ENCODE measurements around the gene CARS1.

The CARS1 gene

GRCh38 chr11:3001496-3001895 is 55.7 kb downstream of the CARS1 start:
- no peaks in the 10 kb centered on the region for H3K27me3 ChIP-seq (ENCODE audit: insufficient read depth, insufficient read length)
- DNase-seq (ENCODE audit: low read depth, low spot score), result no peak
- H3K9ac ChIP-seq (ENCODE audit: insufficient read length, low read depth), result no peak overlapping the region
- TF ChIP-seq ZNF274 (IDR thresholded peaks at IDR 0.05; ENCODE audit: low read depth, low read length) (no peak), SUZ12 (IDR thresholded peaks at IDR 0.05; ENCODE audit: extremely low read depth, insufficient read depth, insufficient read length) (no peak), YY1 (IDR thresholded peaks at IDR 0.05; ENCODE audit: insufficient read depth, insufficient read length) (no peak)
- peaks cover 11% of the 10 kb centered on the region for H3K4me1 ChIP-seq (ENCODE audit: insufficient read depth, insufficient read length)
- peaks cover 3% of the 10 kb centered on the region; the same call in 1 of the 2 replicates for H3K9me3 ChIP-seq (ENCODE audit: insufficient read depth, low read length)
- H3K4me3 ChIP-seq (ENCODE audit: insufficient read length, low read depth), result no peak overlapping the region
- H3K36me3 ChIP-seq (ENCODE audit: insufficient read depth, insufficient read length, low read length), result peaks cover 69% of the 10 kb centered on the region

- Histone ChIP-seq H3K4me1 (ENCODE audit: insufficient read depth, insufficient read length) (peaks cover 11% of the 10 kb centered on the region), H3K9me3 (ENCODE audit: insufficient read depth, low read length) (peaks cover 3% of the 10 kb centered on the region; the same call in 1 of the 2 replicates), H3K36me3 (ENCODE audit: insufficient read depth, insufficient read length, low read length) (peaks cover 57% of the 10 kb centered on the region), H3K4me3 (ENCODE audit: insufficient read length, low read depth) (no peak overlapping the region), H3K9ac (ENCODE audit: insufficient read length, low read depth) (no peak overlapping the region), H3K27me3 (ENCODE audit: insufficient read depth, insufficient read length) (no peaks in the 10 kb centered on the region)
- TF ChIP-seq YY1 (IDR thresholded peaks at IDR 0.05; ENCODE audit: insufficient read depth, insufficient read length) (no peak), ZNF274 (IDR thresholded peaks at IDR 0.05; ENCODE audit: low read depth, low read length) (no peak), SUZ12 (IDR thresholded peaks at IDR 0.05; ENCODE audit: extremely low read depth, insufficient read depth, insufficient read length) (no peak)
- DNase-seq (ENCODE audit: low read depth, low spot score), result no peak
Measured at GRCh38 chr11:3000032-3000961, 56.9 kb downstream of the CARS1 start.

- Histone ChIP-seq H3K4me1 (ENCODE audit: insufficient read depth, insufficient read length) (peaks cover 11% of the 10 kb centered on the region), H3K9ac (ENCODE audit: insufficient read length, low read depth) (no peak overlapping the region), H3K9me3 (ENCODE audit: insufficient read depth, low read length) (peaks cover 3% of the 10 kb centered on the region; the same call in 1 of the 2 replicates), H3K27me3 (ENCODE audit: insufficient read depth, insufficient read length) (no peaks in the 10 kb centered on the region), H3K36me3 (ENCODE audit: insufficient read depth, insufficient read length, low read length) (peaks cover 53% of the 10 kb centered on the region), H3K4me3 (ENCODE audit: insufficient read length, low read depth) (no peak overlapping the region)
- TF ChIP-seq ZNF274 (IDR thresholded peaks at IDR 0.05; ENCODE audit: low read depth, low read length) (no peak), SUZ12 (IDR thresholded peaks at IDR 0.05; ENCODE audit: extremely low read depth, insufficient read depth, insufficient read length) (no peak), YY1 (IDR thresholded peaks at IDR 0.05; ENCODE audit: insufficient read depth, insufficient read length) (no peak)
- DNase-seq (ENCODE audit: low read depth, low spot score), result no peak
Measured at GRCh38 chr11:2999464-2999998, 57.7 kb downstream of the CARS1 start.

- Histone ChIP-seq H3K4me3 (ENCODE audit: insufficient read length, low read depth) (no peak overlapping the region), H3K9me3 (ENCODE audit: insufficient read depth, low read length) (peaks cover 3% of the 10 kb centered on the region; the same call in 1 of the 2 replicates), H3K4me1 (ENCODE audit: insufficient read depth, insufficient read length) (peaks cover 6% of the 10 kb centered on the region), H3K36me3 (ENCODE audit: insufficient read depth, insufficient read length, low read length) (peaks cover 41% of the 10 kb centered on the region), H3K9ac (ENCODE audit: insufficient read length, low read depth) (no peak overlapping the region), H3K27me3 (ENCODE audit: insufficient read depth, insufficient read length) (no peaks in the 10 kb centered on the region)
- DNase-seq (ENCODE audit: low read depth, low spot score), result no peak
- TF ChIP-seq YY1 (IDR thresholded peaks at IDR 0.05; ENCODE audit: insufficient read depth, insufficient read length), result no peak
- no peak for TF ChIP-seq ZNF274 (IDR thresholded peaks at IDR 0.05; ENCODE audit: low read depth, low read length)
- TF ChIP-seq SUZ12 (IDR thresholded peaks at IDR 0.05; ENCODE audit: extremely low read depth, insufficient read depth, insufficient read length), result no peak
Measured at GRCh38 chr11:2998073-2998850, 59.0 kb downstream of the CARS1 start.

- TF ChIP-seq SUZ12 (IDR thresholded peaks at IDR 0.05; ENCODE audit: extremely low read depth, insufficient read depth, insufficient read length), result no peak
- no peak for TF ChIP-seq YY1 (IDR thresholded peaks at IDR 0.05; ENCODE audit: insufficient read depth, insufficient read length)
- no peak for TF ChIP-seq ZNF274 (IDR thresholded peaks at IDR 0.05; ENCODE audit: low read depth, low read length)
- DNase-seq (ENCODE audit: low read depth, low spot score), result no peak
- peaks cover 6% of the 10 kb centered on the region for H3K4me1 ChIP-seq (ENCODE audit: insufficient read depth, insufficient read length)
Measured at GRCh38 chr11:2997406-2997805, 59.8 kb downstream of the CARS1 start.

GRCh38 chr11:2996976-2997375 is 60.2 kb downstream of the CARS1 start:
- H3K27me3 ChIP-seq (ENCODE audit: insufficient read depth, insufficient read length), result no peaks in the 10 kb centered on the region
- H3K4me3 ChIP-seq (ENCODE audit: insufficient read length, low read depth), result no peak overlapping the region
- TF ChIP-seq ZNF274 (IDR thresholded peaks at IDR 0.05; ENCODE audit: low read depth, low read length), result no peak
- peaks cover 6% of the 10 kb centered on the region for H3K4me1 ChIP-seq (ENCODE audit: insufficient read depth, insufficient read length)
- no peak for DNase-seq (ENCODE audit: low read depth, low spot score)
- H3K36me3 ChIP-seq (ENCODE audit: insufficient read depth, insufficient read length, low read length), result peaks cover 28% of the 10 kb centered on the region
- no peak overlapping the region for H3K9ac ChIP-seq (ENCODE audit: insufficient read length, low read depth)
- peaks cover 3% of the 10 kb centered on the region; the same call in 1 of the 2 replicates for H3K9me3 ChIP-seq (ENCODE audit: insufficient read depth, low read length)

More at GRCh38 chr11:2997406-2997805, 59.8 kb downstream of the CARS1 start:
- no peak overlapping the region for H3K4me3 ChIP-seq (ENCODE audit: insufficient read length, low read depth)
- peaks cover 32% of the 10 kb centered on the region for H3K36me3 ChIP-seq (ENCODE audit: insufficient read depth, insufficient read length, low read length)
- no peaks in the 10 kb centered on the region for H3K27me3 ChIP-seq (ENCODE audit: insufficient read depth, insufficient read length)
- H3K9ac ChIP-seq (ENCODE audit: insufficient read length, low read depth), result no peak overlapping the region
- H3K9me3 ChIP-seq (ENCODE audit: insufficient read depth, low read length), result peaks cover 3% of the 10 kb centered on the region; the same call in 1 of the 2 replicates

Data from NT2/D1 (cell line).